Left renal pelvis (tissue), 4 donors: Measurements from ENCODE around the gene RAC2. TPM values are rescaled to one million over a fixed set of nuclear protein-coding genes. Genes with fewer than 3 reads are reported as not detected.

ENCODE experiments used
- DNase-seq, 4 donors: peaks; one replicate each; pipeline ENCODE4 v3.0.0-alpha.2; 2013; ENCODE audit warnings: low read depth in 4 of 4, low spot score in 3 of 4
- polyA plus RNA-seq, 4 donors: library from polyadenylated mRNA; unstranded; fragments of 120-200 nt; gene quantifications; one replicate each; pipeline ENCODE4 v1.2.1, GENCODE V29; 2013; ENCODE audit not compliant: insufficient read length in 4 of 4

RAC2 gene
- polyA plus RNA-seq, 4 donors = 6.2 to 13.6 (median 8.1) TPM

DNA sequence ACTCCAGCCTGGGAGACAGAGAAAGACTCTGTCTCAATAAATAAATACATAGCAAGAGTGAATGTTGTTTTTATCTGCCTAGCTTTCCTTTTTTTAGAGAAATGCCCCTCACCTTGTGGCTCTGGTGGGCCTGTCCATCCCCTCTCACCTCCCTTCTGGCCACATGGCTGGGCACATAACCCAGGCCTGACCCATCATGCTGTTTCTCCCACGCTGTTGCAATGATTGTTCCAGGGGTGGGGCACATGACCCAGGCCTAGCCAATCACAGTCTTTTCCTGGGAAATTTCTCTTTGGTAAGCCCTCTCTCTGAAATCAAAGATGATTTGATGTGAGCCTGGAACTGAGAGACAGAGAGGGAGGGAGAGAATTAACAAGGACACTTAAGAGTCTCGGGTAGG lies 32.7 kb upstream of the RAC2 start:
- DNase-seq = no peak

DNA sequence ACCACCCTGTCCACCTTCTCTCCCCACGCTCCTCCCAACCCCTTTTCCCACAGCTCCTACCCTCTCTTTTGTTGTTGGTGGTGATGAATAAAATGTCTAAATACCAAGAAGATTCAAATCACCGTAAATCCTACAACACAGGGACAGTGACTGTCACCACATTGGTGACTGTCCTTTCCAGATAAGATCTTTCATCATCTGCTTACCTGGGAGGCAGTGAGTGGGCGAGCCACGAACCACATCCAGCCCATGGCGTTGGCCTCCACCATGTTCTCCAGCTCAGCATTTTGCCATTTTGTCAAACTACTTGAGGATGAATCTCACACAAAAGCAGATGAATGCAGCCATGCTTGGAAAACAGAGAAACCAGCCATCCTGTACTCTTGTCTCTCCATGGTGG lies 31.6 kb upstream of the RAC2 start:
- no peak for DNase-seq

DNA sequence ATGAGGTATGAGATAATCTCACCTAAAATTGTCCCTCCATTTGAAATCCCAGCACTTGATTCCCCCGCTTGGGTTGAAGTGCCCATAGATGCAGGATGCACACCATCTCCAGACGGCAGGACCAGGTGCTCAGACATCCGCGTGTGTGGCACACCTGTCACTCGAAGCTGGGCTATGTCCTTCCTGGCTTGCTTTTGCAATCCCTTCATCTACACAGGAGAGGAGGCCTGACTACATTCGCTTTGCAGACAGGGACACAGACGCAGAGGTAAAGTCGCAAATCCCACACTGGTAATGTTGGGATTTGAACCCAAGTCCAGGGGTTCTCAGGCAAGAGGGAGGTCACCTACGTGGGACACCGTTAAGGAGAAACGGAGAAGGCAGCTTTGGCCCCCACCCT lies 31.1 kb upstream of the RAC2 start:
- no peak for DNase-seq

DNA sequence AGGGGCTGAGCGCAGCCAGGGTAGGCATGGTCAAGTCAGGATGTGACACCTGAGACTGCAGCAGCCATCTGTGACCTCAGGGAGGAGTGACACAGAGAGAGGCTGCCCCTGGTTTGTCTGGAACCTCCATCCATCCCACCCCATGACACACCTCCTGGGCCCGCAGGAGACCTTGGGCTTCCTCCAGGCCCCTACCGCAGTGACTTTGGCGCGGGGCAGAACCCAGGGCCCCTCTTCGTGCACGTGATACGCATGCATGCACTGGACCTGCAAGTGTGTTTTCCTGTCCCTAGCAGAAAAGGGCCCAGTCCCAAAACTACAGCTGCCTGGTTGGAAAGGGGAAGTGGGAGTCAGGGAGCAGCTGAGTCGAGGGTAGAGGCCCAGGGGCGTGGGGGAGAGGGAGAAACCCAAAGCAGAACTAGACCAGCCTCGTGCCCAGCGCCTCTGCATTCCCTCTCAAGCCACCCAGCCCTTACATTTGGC lies 30.4 kb upstream of the RAC2 start:
- DNase-seq = no peak

DNA sequence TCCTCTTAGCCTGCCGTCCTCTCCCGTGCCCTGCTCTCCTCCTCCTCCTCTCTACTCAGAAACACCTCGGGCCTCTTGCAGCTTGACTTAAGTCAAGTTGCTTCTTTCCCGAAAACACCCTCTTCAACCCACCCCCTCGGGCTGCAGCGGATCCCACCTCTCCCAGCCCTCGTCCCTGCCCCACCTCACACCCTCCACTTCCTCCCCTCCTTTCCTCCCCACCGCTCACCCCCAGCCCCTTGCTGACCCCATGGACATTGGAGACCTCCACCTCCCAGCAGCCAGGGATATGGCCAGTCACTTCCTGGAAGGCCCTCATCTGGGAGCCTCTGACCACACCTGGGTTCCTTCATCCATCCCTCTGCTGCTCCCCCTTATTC lies 29.8 kb upstream of the RAC2 start:
- no peak for DNase-seq

DNA sequence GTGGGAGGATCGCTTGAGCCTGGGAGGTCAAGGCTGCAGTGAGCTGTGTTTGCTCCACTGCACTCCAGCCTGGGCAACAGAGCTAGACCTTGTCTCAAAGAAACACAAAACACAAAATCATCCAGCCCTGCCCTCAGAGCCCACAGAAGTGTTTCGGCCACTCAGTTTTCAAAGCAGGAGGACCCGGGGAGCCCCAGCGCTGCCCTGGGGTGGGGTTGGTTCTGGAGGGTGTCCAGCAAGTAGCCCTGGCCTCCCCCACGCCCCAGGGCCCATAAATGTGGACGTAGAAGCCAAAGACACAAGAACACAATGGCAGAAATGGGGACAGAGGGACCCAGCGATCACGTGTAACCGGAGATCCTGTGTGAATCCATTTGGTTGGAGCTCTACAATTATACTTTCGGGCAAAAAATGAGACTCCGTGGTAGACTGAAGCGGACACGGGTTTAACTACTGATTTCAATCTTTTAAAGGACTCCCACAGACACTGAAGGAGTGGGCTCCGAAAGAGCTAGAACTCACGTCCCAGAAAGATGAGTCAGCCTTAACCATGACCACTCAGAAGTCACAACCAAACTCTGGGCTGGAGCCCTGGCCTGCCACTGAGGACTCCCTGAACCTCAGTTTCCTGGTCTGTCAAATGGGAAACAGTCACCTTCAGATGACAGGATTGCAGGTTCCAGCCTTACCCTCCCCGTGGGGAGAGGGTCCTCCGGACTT lies 29.2 kb upstream of the RAC2 start:
- no peak for DNase-seq

DNA sequence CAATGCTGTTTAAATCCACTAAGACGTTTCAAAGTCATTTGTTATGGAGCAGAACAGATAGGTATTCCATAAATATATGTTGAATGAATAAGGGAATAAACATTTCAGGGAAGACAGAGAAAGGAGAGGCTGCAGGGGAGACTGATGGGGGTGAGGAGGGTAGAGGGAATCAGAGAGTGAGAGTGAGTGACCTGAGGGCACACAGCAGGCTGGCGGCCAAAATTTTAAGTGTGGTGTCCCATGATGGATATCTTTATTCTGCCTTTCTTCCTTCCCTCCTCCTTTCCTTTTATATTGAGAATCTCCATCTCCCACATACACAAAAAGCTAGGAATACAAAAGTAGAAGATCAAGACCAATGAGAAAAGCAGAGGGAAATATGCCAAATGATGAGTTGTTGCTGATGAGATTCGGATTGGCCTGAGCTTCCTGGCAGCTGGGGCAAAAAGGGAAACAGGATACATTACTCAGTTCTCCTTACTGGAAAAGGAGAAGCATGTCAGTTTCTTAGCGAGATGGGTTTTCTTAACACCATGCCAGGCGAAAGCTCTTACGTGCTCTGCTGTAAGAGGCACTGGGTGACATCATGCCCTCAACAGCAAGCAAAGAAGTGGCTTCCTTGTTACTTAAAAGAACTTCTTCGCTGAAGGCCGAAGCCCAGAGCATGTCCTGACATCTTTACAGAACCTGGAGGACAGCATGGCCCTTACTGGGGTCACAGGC lies 27.0 kb upstream of the RAC2 start:
- DNase-seq = no peak

DNA sequence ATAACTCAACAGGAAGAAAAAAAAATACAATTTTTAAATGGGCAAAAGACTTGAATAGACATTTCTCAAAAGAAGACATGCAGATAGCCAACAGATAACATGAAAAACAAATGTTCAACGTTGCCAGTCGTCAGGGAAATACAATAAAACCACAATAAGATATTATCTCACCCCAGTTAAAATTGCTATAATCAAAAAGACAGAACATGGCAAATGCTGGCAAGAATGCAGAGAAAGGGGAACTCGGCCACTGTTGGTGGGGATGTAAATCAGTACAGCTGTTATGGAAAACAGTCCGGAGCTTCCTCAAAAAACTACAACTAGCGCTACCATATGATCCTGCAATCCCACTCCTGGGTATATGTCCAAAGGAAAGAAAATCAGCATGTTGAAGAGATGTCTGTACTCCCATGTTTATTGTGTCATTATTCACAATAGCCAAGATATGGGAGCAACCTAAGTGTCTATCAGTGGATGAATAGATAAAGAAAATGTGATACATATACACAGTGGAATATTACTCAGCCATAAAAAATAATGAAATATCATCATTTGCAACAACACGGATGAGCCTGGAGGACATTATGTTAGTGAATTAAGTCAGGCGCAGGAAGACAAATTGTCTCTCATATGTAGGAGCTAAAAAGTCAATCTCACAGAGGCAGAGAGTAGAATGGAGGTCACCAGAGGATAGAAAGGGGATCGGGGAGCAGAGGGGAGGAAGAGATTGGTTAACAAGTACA lies 26.0 kb upstream of the RAC2 start:
- no peak for DNase-seq

DNA sequence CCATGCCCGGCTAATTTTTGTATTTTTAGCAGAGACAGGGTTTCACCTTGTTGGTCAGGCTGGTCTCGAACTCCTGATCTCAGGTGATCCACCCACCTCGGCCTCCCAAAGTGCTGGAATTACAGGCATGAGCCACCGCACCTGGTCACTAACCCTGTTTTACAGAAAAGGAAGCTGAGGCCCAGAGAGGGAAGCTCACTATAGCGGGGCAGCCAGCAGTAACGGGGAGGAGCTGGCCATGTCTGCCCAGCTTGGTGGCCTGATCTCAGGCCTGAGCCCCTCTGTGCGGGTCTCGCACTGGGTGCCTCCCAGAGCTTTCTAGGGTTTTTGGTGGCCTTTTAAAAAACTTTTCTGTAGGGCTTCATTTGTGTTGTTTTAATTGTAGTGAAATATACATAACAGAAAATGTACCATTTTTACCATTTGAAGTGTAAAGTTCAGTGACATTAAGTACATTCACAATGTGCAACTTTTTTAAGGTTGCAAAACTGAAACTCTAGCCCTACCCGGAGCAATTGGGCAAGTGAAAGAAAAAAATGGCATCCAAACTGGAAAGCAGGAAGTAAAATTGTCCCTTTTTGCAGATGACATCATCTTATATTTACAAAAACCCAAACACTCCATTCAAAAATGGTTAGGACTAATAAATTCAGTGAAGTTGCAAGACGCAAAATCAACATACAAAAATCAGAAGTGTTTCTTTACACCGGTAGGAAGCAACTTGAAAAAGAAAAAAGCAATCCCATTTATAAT lies 23.8 kb upstream of the RAC2 start:
- DNase-seq = no peak

DNA sequence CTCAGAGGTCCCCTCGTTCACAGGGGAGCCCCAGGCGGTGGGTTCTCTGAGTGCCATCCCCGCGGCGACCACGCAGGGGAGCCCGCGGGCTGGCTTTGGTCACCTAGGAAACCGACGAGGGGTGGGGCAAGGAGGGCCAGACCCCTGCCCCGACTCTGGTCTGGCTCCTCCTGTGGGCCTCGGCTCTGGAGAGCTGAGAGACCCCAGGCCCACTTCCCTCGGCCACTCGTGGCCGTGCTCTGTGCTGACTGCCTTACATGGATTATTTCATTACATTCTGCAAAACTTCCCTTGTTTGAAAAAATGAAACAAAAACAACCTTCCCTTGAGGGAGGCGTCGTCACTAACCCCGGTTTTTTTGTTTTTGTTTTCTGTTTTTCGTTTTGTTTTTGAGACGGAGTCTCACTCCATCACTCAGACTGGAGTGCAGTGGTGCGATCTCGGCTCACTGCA lies 23.1 kb upstream of the RAC2 start:
- no peak for DNase-seq

DNA sequence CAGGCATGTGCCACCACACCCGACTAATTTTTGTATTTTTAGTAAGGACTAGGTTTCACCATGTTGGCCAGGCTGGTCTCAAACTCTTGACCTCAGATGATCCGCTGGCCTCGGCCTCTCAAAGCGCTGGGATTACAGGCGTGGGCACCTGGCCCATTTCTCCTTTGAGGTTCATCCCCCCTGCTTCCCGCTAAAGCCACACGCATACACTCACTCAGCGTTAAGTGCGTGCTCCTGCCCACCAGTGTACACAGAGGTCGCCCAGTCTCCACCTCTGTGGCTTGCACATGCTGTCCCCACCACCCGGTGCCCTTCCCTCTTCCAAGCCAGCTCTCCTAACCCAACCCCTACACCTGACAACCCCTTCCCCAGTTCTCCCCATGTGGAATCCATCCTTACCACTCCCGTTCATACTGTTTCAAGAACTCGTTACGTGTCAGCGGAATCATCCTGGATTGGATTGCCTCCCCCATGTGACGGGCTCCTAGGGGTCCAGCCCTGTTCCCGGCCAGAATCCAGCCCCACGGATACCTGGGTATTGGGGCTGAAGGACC lies 22.6 kb upstream of the RAC2 start:
- DNase-seq = no peak

DNA sequence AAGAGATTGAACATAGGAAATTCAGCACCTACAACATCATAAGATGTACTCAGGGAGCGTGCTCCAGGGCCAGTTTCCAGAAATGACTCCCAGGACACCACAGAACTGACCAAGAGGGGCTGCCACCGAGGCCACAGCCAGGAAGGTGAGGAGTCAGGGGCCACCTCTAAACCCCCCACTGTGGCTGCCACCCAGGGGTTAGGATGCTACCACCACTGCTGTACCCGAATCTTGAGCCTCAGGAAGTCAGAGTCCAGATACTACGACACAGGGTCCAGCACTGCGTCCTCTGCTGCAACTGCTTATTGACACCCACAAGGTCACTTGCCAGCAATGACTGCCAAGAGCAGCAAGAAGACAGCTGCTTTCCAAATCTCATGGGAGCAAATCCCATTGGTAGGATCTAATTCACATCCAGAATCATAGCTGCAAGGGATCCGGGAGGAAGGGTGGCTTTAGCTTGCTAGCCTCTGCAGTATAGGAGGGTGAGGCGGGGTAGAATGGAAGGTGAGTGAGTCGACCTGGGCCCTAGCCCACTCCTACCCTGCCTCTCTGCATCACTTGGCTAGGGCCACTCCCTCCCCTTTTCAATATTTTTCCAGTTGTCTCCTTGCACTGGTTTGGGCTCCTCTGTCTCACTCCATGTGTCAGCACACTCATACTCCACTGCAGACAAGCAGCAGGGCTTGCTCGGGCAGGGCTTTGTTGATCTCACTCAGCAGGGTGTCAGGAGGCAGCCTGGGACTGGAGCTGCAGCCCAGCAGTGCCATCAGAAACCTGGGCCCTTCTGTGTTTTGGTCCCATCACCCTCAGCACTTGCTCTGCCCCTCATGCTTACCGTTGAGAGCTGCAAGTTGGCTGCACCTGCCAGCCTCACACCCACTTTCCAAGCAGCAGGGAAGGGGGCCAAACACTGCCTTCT lies 20.2 kb upstream of the RAC2 start:
- no peak for DNase-seq

DNA sequence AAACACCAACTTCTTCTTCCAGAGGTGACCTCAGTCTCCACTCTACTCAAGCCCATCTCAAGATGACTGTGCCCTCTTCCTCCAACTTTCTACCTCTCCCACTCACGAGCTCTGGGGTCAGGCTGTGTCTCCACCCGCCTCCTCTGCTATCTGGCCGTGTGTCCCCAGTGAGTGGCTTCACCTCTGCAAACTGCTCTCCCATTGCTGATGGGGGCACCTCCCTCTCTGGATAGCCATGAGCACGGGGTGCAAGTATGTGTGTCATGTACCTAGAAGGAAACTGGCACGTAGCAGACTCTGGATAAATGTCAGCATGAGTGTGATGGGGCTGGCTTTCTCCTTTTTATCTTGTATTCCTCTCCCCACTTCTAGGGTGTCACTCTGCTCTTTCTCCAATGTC lies 18.3 kb upstream of the RAC2 start:
- DNase-seq = no peak

DNA sequence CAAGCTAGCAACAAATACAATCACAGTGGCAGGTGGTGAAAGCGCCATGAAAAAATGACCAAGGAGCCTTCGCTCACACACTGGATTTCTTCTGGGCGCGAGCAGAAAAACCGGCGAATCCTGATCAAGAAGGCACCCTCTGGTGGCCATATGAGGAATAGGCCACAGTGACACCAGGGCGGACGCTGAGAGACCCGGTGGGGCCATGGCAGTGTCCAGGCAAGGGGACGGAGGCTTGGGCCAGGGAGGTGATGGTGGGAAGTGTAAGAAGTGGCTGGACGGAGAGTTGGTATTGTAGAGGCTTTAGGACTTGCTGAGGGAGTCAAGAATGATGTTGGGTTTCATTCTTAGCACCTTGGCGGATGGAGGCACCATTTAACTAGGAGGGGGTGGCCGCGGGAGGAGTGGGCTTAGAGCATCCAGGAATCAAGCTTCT lies 16.9 kb upstream of the RAC2 start:
- no peak for DNase-seq

DNA sequence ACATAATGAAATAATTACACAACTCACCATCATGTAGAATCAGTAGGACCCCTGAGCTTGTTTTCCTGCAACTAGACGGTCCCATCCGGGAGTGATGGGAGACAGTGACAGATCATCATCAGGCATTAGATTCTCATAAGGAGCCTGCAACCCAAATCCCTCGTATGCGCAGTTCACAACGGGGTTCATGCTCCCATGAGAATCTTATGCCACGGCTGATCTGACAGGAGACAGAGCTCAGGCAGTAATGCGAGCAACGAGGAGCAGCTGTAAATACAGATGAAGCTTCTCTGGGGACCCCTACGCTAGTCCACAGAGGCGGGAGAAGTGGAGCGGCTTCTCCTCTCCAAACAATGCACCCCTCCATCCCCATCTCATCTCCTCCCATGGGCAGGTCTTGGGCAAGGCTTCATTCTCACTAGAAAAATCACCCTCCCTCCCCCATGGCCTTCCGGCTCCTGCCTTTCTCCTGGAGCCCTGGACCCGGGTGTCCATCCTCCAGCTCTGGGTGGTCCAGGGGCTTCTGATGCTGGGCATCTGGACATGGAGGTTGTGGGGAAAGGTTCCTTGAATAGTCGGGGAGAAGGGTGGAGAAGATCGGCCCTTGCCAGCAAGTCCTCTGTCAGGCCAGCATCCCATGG lies 16.2 kb upstream of the RAC2 start:
- no peak for DNase-seq

DNA sequence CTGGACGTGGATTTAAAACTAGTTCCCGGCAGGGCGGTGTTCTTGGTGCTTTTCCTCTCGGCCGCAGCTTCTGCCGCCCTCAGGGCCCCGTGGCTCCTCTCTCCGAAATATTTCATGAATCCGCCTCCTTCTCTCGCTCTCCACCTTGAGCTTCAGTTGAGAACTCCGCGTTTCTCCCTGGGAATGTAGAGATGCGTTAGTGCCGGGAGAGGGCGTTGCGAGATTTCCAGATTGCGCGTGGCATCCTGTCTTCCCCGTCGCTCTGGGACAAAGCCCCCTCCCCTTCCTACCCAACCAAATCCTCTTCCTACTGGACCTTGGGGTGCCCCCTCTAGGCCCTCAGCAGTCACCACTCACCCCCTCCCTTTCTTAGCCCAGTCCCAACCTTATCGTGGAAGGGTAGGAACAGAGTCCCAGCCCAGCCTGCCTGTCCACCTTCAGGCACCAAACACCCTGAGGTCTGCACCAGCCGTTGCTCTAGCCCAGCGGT lies 15.5 kb upstream of the RAC2 start:
- no peak for DNase-seq

DNA sequence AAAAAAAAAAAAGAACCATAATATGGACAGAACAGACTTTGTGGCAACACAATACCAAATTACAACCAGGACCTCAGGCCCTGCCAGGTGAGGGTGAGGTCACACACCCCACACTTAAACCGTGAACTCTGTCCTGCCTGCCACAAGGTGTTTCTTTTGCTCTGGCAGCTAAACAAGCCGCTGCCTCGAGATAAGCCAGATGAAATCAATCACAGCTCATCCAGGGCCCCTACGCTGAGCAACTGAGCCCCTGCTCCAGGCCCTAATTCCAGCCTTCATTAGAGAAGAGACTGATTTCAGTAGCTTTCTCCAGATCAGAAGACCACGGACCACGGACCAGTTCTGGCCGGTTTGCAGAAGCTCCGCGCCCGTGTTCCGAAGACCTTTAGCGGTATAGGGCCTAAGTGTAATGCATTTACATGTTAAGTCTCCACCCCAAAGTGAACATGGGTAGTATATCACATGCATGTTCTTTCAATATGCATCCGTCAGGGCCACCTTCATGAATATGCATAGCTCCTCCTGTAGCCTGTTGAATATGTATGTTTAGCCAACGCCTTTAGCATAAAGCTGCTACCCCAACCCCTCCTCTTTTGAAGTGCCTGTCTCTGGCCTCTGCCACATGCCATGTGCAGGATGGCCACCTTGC lies 14.8 kb upstream of the RAC2 start:
- DNase-seq = no peak

DNA sequence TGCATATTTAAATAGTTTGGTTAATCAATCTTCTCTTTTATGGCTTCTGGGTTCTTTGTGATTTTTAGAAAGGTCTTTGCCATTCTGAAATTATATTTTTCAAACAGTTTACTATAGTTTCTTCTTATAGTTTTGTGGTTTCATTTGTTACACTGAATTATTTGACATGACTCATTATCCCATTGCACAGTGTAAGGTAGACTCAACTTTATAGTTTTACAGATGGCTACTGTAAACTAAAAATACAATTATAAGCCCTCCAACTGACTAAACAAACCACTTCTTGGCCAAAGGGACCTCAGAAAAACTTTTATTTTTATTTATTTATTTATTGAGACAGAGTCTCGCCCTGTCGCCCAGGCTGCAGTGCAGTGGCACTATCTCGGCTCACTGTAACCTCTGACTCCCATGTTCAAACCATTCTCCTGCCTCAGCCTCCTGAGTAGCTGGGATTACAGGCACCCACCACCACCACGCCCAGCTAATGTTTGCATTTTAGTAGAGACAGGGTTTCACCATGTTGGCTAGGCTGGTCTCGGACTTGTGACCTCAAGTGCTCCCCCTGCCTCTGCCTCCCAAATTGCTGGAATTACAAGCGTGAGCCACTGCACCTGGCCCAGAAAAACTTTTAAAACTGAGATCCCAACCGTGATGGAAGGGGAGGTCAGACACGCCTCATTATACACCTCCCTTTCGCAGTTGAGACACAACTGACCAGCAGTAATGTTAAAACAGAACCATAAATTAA lies 14.1 kb upstream of the RAC2 start:
- no peak for DNase-seq
